Kidney (tissue), 14 donors: Measurements from ENCODE around the gene NES. TPM values are rescaled to one million over a fixed set of nuclear protein-coding genes. Genes with fewer than 3 reads are reported as not detected.

ENCODE experiments used
- DNase-seq, 5 donors: peaks; one replicate each; pipeline ENCODE4 v3.0.0-alpha.2; 2013 to 2020
- FAIRE-seq: peaks from 2 replicates; lab custom pipeline; 2012; peaks lifted over from hg19 to GRCh38; lab: Jason Lieb, UNC
- H3K27ac ChIP-seq, 2 donors: one replicate each; pipeline ENCODE4 v1.7.0; 2013; ENCODE audit warnings: low read depth in 2 of 2, low read length in 2 of 2, inconsistent platforms in 1 of 2
- H3K27me3 ChIP-seq: one replicate; pipeline ENCODE4 v1.7.1; 2013; ENCODE audit warnings: low read length, inconsistent platforms; ENCODE audit not compliant: control insufficient read depth, insufficient read depth
- H3K36me3 ChIP-seq, 3 donors: one replicate each; pipeline versions ENCODE4 v1.7.0 to v1.7.1; 2013; ENCODE audit warnings: low read length in 3 of 3, control low read depth in 1 of 3, inconsistent platforms in 1 of 3; ENCODE audit not compliant: insufficient read depth in 3 of 3, control insufficient read depth in 2 of 3
- H3K4me1 ChIP-seq, 3 donors: one replicate each; pipeline versions ENCODE4 v1.7.0 to v1.7.1; 2013; ENCODE audit warnings: low read length in 3 of 3, inconsistent platforms in 1 of 3, low read depth in 1 of 3; ENCODE audit not compliant: control insufficient read depth in 2 of 3, insufficient read depth in 2 of 3
- H3K4me3 ChIP-seq, 3 donors: one replicate each; pipeline versions ENCODE4 v1.7.0 to v1.8.1; 2013; ENCODE audit warnings: low read length in 3 of 3, control low read depth in 1 of 3, inconsistent platforms in 1 of 3
- H3K9ac ChIP-seq, 3 donors: one replicate each; pipeline versions ENCODE4 v1.7.0 to v1.7.1; 2013; ENCODE audit warnings: low read length in 3 of 3, control low read depth in 1 of 3, inconsistent platforms in 1 of 3
- H3K9me3 ChIP-seq, 3 donors: one replicate each; pipeline versions ENCODE4 v1.7.0 to v1.7.1; 2013; ENCODE audit warnings: low read length in 3 of 3, control low read depth in 1 of 3, inconsistent platforms in 1 of 3; ENCODE audit not compliant: control insufficient read depth in 2 of 3, insufficient read depth in 1 of 3
- CTCF ChIP-seq: IDR thresholded peaks from 3 replicates; pipeline ENCODE4 v1.5.1; 2012; ENCODE audit warnings: mild to moderate bottlenecking, moderate library complexity, borderline replicate concordance; ENCODE audit not compliant: insufficient read depth; ENCODE audit errors: extremely low read depth
- intact Hi-C: fragments of 100-400 bp; cut with DNase I; formaldehyde crosslinking; loops from one replicate; pipeline ENCODE4 v1.11.1; 2022
- polyA plus RNA-seq: library from polyadenylated mRNA; stranded (reverse); fragments of 350-450 nt; fragmentation: Illumina TruSeq; extraction: RNeasy Lipid Tissue Mini Kit (QIAGEN cat#74804); gene quantifications from one replicate; pipeline ENCODE4 v1.2.3, GENCODE V29; 2014; ENCODE audit warnings: low read depth, low replicate concordance; ENCODE audit not compliant: insufficient read depth
- total RNA-seq: library from RNA; stranded (reverse); fragmentation: NEBNext Ultra II Directional; extraction: Animal tissue kit (Norgen Biotek cat#: 25700); gene quantifications from one replicate; pipeline ENCODE4 v1.2.1, GENCODE V29; 2021
- donor health status: control.
- donor health status: control.
- donor health status: control.
- donor health status: control.
- donor health status: control.
- donor health status: DM: yes; HTN: yes; CAD: no.
- donor health status: Normal renal cell carcinoma (clear cell type).

The NES gene
- total and polyA plus RNA-seq, 2 donors from 2014 or later: 44.3 to 50.7 TPM

DNA sequence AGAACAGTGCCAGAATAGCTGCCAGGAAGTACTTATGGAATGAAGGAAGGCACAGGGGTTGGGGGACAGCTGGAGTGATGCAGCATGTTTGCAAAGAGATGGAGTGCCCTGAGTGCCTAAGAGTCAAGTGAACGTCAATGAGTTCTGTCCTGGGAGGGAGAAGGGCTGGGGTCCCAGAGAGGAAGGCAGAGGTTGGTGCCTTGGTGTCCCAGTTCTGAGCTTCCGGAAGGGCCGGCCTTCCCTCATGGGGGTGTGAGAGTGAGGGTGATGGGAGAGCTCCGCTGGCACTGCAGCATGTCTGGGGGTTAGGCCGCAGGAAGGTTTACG is 17.6 kb downstream of the NES start:
- DNase-seq (no peak), FAIRE-seq (no peak)
- Histone ChIP-seq H3K27me3 (peaks cover 16% of the 10 kb centered on the region), H3K27ac (no peak overlapping the region), H3K9me3 (no peaks in the 10 kb centered on the region), H3K9ac (peak overlapping the region in 1 of 3 donors; percentile 50), H3K36me3 (no peaks in the 10 kb centered on the region), H3K4me1 (peaks cover 1 to 39% (median 30%) of the 10 kb centered on the region in 3 donors), H3K4me3 (no peak overlapping the region)
- intact Hi-C loops: no loop called here
- no peak for TF ChIP-seq CTCF

DNA sequence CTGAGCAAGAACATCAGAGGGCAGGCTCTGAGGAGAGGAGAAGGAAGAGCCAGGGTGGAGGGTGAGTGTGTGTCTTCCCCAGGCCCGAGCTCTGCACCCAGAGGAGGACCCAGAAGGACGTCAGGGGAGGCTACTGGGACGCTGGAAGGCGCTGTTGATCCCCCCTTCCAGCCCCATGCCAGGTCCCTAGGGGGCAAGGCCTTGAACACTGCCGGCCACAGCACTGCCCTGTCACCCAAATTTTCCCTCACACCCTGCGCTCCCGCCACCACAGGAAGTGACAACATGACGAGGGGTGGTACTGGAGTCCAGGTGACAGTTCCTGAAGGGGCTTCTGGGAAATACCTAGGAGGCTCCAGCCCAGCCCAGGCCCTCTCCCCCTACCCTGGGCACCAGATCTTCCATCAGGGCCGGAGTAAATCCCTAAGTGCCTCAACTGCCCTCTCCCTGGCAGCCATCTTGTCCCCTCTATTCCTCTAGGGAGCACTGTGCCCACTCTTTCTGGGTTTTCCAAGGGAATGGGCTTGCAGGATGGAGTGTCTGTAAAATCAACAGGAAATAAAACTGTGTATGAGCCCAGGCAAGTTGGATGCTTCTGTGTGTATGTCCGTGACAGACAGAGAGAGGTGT is 18.1 kb downstream of the NES start:
- FAIRE-seq (no peak), DNase-seq (peak in 2 of 5 donors; percentile 10 to 57)
- Histone ChIP-seq H3K9me3 (no peaks in the 10 kb centered on the region), H3K27me3 (peaks cover 18% of the 10 kb centered on the region), H3K4me3 (no peak overlapping the region), H3K36me3 (no peaks in the 10 kb centered on the region), H3K4me1 (peaks cover 0 to 33% (median 25%) of the 10 kb centered on the region in 3 donors), H3K9ac (peak overlapping the region in 1 of 3 donors; percentile 50), H3K27ac (no peak overlapping the region)
- intact Hi-C loops: no loop called here
- no peak for TF ChIP-seq CTCF

DNA sequence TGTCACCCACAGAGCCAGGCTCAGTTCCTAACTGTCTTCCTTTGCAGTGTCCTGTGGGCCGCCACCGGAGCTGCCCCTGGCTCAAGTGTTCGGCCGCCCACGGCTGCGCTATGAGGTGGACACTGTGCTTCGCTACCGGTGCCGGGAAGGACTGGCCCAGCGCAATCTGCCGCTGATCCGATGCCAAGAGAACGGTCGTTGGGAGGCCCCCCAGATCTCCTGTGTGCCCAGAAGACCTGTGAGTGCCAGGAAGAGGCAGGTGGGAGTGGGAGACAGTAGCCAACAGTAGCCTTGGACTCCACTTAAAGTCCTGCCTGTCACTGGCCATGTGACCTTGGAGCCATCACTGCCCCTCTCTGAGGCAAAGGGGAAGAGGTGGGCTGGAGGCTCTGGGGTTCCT is 18.7 kb downstream of the NES start:
- Histone ChIP-seq H3K27me3 (peaks cover 23% of the 10 kb centered on the region), H3K9ac (no peak overlapping the region)

More for the DNA sequence above, 18.7 kb downstream of the NES start:
- no peak overlapping the region for H3K4me3 ChIP-seq
- H3K9me3 ChIP-seq: no peaks in the 10 kb centered on the region
- peaks cover 0 to 32% (median 21%) of the 10 kb centered on the region in 3 donors for H3K4me1 ChIP-seq
- H3K36me3 ChIP-seq: no peaks in the 10 kb centered on the region
- no peak overlapping the region for H3K27ac ChIP-seq
- DNase-seq (no peak), FAIRE-seq (no peak)
- no peak for TF ChIP-seq CTCF
- intact Hi-C loops: no loop called here
